ENCODE data around the gene TRIM47.

The TRIM47 gene

DNA sequence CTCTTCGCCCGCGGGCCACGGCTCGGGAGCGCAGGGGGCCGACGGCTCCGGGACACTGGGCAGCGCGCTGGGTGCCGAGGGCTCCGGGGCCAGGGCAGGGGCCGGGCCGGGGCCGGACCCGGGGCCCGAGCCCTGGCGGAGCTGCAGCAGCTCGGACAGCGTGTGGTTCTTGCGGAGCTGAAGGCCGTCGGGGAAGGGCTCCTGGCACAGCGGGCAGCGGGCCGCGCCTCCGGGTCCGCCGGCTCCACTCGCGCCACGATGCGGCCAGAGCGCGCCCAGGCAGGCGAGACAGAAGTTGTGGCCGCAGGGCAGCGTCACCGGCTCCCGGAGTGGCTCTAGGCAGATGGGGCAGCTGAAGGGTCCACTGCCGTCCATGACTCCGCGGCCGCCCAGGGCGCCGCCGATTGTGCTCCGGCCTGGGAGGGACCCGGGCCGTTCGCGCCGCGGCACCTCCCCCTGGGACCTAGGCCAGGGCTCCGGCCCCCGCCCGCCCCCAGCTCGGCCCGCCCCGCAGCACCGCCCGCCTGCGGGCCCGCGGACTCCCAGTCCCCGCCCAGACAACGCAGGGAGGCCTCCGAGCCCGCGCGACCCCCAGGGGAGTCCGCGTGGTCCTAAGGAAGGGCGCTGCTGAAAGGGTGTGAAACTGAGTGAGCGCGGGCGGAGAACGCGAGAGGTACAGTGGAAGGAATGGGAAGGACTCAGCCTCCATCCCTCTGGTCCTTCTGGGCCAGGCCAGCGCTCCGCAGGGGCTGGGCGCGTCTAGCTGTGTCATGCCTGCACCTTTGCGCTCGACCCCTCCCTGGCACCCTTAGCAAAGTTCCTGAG, at the start of gene TRIM47:
Gene TRIM47 (minus strand): TSS at position 408 of the 825 bp plus-strand sequence. CDS start 33 bp downstream, at position 375.
- DNase-seq (ENCODE audit: low read depth), result no peak

- no peak for DNase-seq (ENCODE audit: low read depth)
Measured at GRCh38 chr17:75927286-75927922, 49.0 kb upstream of the TRIM47 start.

- DNase-seq (ENCODE audit: low read depth), result no peak
Measured at GRCh38 chr17:75926456-75926855, 48.1 kb upstream of the TRIM47 start.

GRCh38 chr17:75925912-75926311, 47.5 kb upstream of the TRIM47 start:
- DNase-seq (ENCODE audit: low read depth), result no peak

GRCh38 chr17:75925103-75925502, 46.7 kb upstream of the TRIM47 start:
- DNase-seq (ENCODE audit: low read depth), result no peak

- DNase-seq (ENCODE audit: low read depth), result no peak
Measured at GRCh38 chr17:75922963-75923874, 44.8 kb upstream of the TRIM47 start.

GRCh38 chr17:75922173-75922961, 44.0 kb upstream of the TRIM47 start:
- DNase-seq (ENCODE audit: low read depth), result no peak

DNA sequence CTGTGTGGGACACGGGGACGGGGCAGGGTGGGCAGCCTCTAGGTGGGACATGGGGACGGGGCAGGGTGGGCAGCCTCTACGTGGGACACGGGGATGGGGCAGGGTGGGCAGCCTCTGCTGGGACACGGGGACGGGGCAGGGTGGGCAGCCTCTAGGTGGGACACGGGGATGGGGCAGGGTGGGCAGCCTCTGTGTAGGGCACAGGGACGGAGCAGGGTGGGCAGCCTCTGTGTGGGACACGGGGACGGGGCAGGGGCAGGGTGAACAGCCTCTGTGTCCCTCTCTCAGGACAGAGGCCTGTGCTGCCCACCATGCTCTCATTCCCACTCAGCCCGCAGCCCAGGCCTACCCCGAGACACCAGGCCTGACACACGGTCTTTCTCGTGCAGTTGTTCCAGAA, 43.2 kb upstream of the TRIM47 start:
- DNase-seq (ENCODE audit: low read depth), result no peak

- no peak for DNase-seq (ENCODE audit: low read depth)
Measured at GRCh38 chr17:75920045-75920560, 41.7 kb upstream of the TRIM47 start.

GRCh38 chr17:75919611-75920010, 41.2 kb upstream of the TRIM47 start:
- no peak for DNase-seq (ENCODE audit: low read depth)

DNA sequence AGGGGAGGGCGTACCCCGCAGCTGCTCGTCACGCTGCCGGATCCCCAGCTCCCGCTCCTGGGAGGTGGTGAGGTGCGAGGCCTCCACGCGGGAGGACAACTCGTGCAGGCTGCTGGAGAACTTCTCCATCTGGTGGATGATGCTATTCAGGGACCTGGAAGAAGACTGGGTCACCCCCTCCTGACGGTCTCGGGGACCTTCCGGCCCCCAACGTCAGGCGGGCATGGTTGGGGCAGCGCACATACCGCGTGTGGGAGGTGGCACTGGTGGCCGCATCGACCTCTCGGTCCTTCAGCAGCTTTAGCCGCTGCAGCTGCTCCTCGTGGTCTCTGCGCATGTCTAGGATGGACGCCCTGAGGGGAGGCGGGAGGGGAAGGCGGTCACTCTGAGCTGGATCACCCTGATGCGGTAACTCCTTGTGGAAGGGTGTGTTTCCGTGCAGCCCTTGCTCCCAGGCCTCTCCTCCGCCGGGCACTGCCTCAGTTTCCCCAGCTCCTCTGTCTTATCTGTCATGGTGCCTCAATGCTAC, 39.6 kb upstream of the TRIM47 start:
- no peak for DNase-seq (ENCODE audit: low read depth)

- no peak for DNase-seq (ENCODE audit: low read depth)
Measured at GRCh38 chr17:75917141-75917916, 38.9 kb upstream of the TRIM47 start.

- DNase-seq (ENCODE audit: low read depth), result no peak
Measured at GRCh38 chr17:75915268-75915667, 36.9 kb upstream of the TRIM47 start.

- no peak for DNase-seq (ENCODE audit: low read depth)
Measured at GRCh38 chr17:75914643-75915267, 36.4 kb upstream of the TRIM47 start.

GRCh38 chr17:75913537-75914210, 35.3 kb upstream of the TRIM47 start:
- no peak for DNase-seq (ENCODE audit: low read depth)

DNA sequence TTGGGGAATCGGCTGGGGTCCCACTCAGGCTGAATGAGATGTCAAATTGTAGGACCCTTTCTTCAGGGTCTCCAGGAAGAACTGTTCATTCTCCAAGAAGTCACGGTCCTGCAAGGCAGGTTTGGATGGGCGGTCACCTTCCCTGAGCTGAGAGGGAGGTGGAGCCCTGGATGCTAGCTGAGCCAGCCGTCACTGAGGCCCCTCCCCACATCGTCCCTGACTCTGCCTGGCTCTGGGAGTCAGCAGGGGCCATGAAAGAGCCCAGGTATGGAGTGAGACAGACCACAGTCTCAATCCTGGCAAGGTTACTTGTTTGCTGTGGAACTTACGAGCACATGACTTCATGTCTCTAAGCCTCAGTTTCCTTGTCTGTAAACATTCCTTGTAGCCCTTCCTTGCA, 32.3 kb upstream of the TRIM47 start:
- DNase-seq (ENCODE audit: low read depth), result no peak

DNA sequence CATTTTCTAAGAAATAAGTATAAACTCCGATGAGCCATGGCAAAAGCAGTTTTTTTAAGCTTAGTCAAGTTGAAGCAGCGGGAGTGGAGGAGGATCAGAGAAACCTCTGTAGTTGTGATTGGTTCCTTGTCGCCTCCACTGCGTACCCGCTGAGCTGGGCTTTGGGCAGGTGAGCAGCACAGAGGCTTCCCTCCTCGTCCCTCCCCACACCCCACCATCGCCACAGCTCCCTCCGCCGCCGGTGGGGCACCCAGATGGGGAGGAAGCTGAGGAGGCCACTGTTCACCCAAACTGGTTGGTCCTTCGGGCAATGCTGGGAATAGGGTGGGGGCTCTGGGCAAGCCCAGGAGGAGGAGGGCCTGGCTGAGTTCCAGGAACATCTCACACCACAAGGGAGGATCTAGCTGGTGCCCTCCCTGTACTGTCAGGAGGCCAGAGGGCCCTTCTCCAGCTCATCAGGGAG, 31.5 kb upstream of the TRIM47 start:
- no peak for DNase-seq (ENCODE audit: low read depth)

GRCh38 chr17:75909051-75909811, 30.9 kb upstream of the TRIM47 start:
- DNase-seq (ENCODE audit: low read depth), result no peak

Measured in CMK (cell line).